Measurements from ENCODE around the gene WDR33.

WDR33 gene

DNA sequence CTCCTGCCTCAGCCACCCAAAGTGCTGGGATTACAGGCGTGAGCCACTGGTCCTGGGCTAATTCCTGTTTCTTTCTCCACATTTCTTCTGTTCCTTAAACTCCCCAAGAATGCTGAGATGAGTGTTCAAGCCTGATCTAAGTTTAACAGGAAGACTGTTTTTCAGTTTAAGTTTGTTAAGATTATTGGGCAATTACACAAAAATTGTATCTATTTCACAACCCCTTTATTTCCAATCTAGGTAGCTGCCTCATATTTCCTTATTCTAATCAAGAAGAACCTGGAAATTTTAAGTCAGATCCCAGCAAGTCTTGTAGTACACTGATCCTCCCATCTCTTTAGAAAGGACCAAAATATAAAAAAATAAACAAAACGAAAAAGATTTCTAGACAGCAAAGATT, 98.0 kb downstream of the WDR33 start:
- no peak overlapping the region for H3K4me3 ChIP-seq (ENCODE audit: low read depth in 1 of 2, low read length in 1 of 2)
- H3K9me3 ChIP-seq = no peaks in the 10 kb centered on the region
- no peaks in the 10 kb centered on the region for H3K4me1 ChIP-seq (ENCODE audit: control insufficient read depth in 1 of 2, insufficient read depth in 1 of 2, low read depth in 1 of 2, low read length in 1 of 2)
- peaks cover 56% of the 10 kb centered on the region for H3K36me3 ChIP-seq
- no peaks in the 10 kb centered on the region for H3K27me3 ChIP-seq
- no peak overlapping the region for H3K27ac ChIP-seq
- TF ChIP-seq, protein P1, sequence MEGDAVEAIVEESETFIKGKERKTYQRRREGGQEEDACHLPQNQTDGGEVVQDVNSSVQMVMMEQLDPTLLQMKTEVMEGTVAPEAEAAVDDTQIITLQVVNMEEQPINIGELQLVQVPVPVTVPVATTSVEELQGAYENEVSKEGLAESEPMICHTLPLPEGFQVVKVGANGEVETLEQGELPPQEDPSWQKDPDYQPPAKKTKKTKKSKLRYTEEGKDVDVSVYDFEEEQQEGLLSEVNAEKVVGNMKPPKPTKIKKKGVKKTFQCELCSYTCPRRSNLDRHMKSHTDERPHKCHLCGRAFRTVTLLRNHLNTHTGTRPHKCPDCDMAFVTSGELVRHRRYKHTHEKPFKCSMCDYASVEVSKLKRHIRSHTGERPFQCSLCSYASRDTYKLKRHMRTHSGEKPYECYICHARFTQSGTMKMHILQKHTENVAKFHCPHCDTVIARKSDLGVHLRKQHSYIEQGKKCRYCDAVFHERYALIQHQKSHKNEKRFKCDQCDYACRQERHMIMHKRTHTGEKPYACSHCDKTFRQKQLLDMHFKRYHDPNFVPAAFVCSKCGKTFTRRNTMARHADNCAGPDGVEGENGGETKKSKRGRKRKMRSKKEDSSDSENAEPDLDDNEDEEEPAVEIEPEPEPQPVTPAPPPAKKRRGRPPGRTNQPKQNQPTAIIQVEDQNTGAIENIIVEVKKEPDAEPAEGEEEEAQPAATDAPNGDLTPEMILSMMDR (IDR thresholded peaks at IDR 0.05) = no peak

DNA sequence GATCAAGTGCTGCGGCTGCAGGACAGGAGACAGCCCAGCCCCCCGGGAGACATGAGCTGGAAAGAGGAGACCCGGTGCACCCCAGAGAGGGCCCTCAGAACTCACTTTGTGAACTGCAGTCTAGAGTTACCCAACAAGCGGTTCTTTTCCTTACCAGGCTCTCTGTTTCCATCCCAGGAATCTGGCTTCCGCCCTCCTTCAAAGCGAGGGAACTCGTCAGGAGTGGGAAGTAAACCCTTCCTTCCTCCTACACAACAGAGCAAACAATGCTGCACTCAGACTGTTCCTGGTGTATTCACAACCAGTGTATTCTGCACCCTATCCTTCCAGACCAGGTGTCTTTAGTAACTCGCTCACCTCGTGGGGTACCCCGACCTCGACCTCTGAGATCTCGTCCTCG, 101.6 kb downstream of the WDR33 start:
- Histone ChIP-seq H3K27ac (no peak overlapping the region), H3K9me3 (no peaks in the 10 kb centered on the region), H3K36me3 (peaks cover 60% of the 10 kb centered on the region), H3K4me3 (ENCODE audit: low read depth in 1 of 2, low read length in 1 of 2) (no peak overlapping the region), H3K4me1 (ENCODE audit: control insufficient read depth in 1 of 2, insufficient read depth in 1 of 2, low read depth in 1 of 2, low read length in 1 of 2) (peaks cover 4 to 5% of the 10 kb centered on the region in 2 experiments), H3K27me3 (no peaks in the 10 kb centered on the region)
- TF ChIP-seq, protein P1 (IDR thresholded peaks at IDR 0.05) = no peak

DNA sequence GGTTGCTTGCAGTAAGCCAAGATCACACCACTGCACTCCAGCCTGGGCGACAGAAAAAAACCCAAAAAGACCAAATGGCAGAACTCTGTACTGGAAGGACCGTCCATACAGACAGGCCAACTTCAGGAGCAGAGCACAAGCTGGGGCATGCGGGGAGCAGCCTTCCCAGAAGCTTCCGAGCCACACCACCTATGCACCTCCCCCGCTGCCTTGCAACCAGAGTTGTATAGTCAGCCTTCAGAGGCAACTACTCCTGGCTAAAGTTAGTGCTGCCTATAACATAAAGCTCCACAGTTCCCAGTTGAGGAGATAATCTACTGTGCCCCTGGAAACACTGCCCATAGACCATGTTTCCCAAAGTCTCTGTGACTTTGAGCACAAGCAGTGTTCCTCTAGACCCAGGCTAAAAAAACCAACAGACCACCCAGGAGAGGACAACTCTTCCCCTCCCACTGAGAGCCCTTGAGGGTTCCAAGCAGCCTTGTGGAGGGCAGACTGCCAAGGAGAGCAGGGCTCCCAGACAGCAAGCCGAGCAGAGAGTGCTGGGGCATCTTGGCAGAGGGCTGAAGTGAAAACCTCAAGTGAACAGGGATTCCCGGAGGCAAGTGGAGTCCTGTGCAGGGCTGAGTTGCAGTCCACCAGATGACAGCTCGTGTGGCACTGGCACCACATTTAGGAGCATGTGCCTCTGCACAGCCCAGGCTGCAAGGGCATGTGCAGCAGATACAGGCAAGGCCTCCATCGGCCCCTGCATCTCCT, 102.9 kb downstream of the WDR33 start:
- Histone ChIP-seq H3K4me1 (ENCODE audit: control insufficient read depth in 1 of 2, insufficient read depth in 1 of 2, low read depth in 1 of 2, low read length in 1 of 2) (peaks cover 9 to 14% of the 10 kb centered on the region in 2 experiments), H3K27ac (no peak overlapping the region), H3K36me3 (peaks cover 54% of the 10 kb centered on the region), H3K27me3 (no peaks in the 10 kb centered on the region), H3K9me3 (no peaks in the 10 kb centered on the region), H3K4me3 (ENCODE audit: low read depth in 1 of 2, low read length in 1 of 2) (no peak overlapping the region)
- TF ChIP-seq, protein P1 (IDR thresholded peaks at IDR 0.05) = no peak

DNA sequence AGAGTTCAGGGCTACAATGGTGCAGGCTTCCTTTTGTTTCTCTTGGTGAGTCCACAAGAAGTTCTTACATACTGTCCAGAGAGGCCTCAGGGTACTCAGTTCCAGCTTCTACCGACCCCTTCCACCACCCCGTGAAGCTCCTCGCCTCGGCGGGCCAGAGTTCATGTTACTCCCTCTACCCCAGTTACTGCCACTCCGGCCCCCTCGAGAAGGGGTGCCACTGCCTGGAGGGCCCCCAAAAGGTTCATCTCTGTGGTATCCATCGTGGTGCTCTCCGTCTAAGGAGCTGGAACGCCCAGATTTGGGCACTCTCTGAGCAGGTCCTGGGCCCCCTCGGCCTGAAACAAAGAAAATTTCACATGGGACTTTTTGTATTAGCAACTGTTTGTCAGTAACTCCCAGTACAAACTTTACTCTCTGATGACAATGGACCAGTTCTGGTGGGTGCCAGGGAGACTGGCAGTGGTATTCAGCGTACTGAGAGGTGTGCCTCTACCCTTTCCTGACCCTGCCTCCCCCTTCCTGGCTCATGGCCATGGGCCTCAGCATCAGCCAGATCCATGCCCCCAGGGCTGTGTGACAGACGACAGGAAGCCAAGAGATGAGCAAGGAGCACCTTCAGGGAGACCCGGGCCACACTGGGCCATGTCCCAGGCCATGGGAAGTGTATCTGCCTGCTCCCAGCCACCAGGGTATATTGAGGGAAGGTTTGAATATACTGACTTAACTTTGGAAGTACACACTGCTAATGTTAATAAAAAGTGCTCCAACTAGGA, 104.6 kb downstream of the WDR33 start:
- Histone ChIP-seq H3K4me3 (ENCODE audit: low read depth in 1 of 2, low read length in 1 of 2) (no peak overlapping the region), H3K27ac (no peak overlapping the region), H3K36me3 (peaks cover 54% of the 10 kb centered on the region), H3K27me3 (no peaks in the 10 kb centered on the region), H3K9me3 (no peaks in the 10 kb centered on the region), H3K4me1 (ENCODE audit: control insufficient read depth in 1 of 2, insufficient read depth in 1 of 2, low read depth in 1 of 2, low read length in 1 of 2) (peaks cover 19 to 21% of the 10 kb centered on the region in 2 experiments)
- TF ChIP-seq, protein P1 (IDR thresholded peaks at IDR 0.05) = no peak

DNA sequence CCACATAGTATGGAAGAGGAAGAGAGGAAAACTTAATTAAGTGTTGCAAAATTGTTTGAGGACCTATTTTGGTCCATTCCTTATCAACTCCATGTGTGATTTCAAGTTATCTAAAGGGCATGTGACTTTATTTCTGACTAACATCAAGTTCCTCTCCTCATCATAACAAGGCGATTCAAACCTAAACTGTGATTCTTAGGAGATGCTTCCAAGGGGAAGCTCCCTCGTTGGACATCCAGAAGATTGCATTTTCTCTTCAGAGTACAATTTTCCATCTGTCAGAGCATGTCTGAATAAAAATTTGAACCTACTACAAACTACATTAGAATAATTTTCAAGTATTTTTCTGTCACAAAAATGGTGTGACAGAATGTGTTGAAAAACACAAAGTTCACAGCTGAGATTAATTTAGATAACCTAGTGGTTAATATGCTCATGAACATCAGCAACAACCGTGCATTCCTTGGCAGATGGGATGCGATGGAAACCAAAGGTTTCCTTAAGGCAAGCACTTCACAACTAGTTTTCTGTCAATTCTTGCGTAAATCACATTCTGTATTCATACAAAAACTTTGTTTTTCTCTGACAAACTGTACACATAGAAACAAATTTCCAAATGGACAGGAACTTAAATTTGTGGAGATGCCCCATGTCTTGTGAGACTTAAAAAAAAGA, 105.4 kb downstream of the WDR33 start:
- no peak overlapping the region for H3K27ac ChIP-seq
- peaks cover 53% of the 10 kb centered on the region for H3K36me3 ChIP-seq
- peaks cover 25 to 28% of the 10 kb centered on the region in 2 experiments for H3K4me1 ChIP-seq (ENCODE audit: control insufficient read depth in 1 of 2, insufficient read depth in 1 of 2, low read depth in 1 of 2, low read length in 1 of 2)
- no peak overlapping the region for H3K4me3 ChIP-seq (ENCODE audit: low read depth in 1 of 2, low read length in 1 of 2)
- H3K9me3 ChIP-seq = no peaks in the 10 kb centered on the region
- TF ChIP-seq, protein P1 (IDR thresholded peaks at IDR 0.05) = no peak
- H3K27me3 ChIP-seq = no peaks in the 10 kb centered on the region
